Hepatocyte (in vitro differentiated cells): ENCODE measurements around the gene CENPP.

ENCODE experiments used
- CTCF ChIP-seq: fragments of 200-600 bp; sonication (generic); IDR thresholded peaks from 2 replicates; pipeline ENCODE4 v1.5.1; 2016; ENCODE audit warnings: antibody characterized with exemption, mild to moderate bottlenecking; ENCODE audit not compliant: poor library complexity
- EZH2 ChIP-seq: fragments of 200-600 bp; sonication (generic); IDR thresholded peaks from 2 replicates; pipeline ENCODE4 v1.6.1; 2016; ENCODE audit warnings: antibody characterized with exemption, mild to moderate bottlenecking, borderline replicate concordance

GRCh38 chr9:92333282-92333634 is 7.5 kb downstream of the CENPP start:
- TF ChIP-seq CTCF: no peak
- TF ChIP-seq EZH2: no peak
